Upper lobe of left lung (tissue), 4 donors: ENCODE results near the gene SCGB1C2.

ENCODE experiments used
- CTCF ChIP-seq, 6 experiments: fragments of 450-650 bp in 4 of 6; fragments of 200-600 bp in 2 of 6; sonication (generic) in 2 of 6; IDR thresholded peaks; one replicate each; pipeline ENCODE4 v1.5.1; 2016 to 2019; ENCODE audit warnings: antibody characterized with exemption in 6 of 6
- EP300 ChIP-seq, 4 donors: sonication (generic); formaldehyde crosslinking; IDR thresholded peaks; one replicate each; pipeline ENCODE4 v1.5.1; 2017; ENCODE audit warnings: antibody characterized with exemption in 4 of 4, control low read depth in 2 of 4
- POLR2A ChIP-seq, 4 donors: fragments of 450-650 bp; IDR thresholded peaks; one replicate each; pipeline ENCODE4 v1.5.1; 2016 to 2017; ENCODE audit warnings: antibody characterized with exemption in 4 of 4, mild to moderate bottlenecking in 2 of 4
- POLR2AphosphoS5 ChIP-seq, 2 donors: sonication (generic); formaldehyde crosslinking; IDR thresholded peaks; one replicate each; pipeline ENCODE4 v1.5.1; 2017; ENCODE audit warnings: antibody characterized with exemption in 2 of 2

- TF ChIP-seq CTCF (IDR thresholded peaks at IDR 0.05) = no peak
- no peak for TF ChIP-seq POLR2A (IDR thresholded peaks at IDR 0.05)
- no peak for TF ChIP-seq EP300 (IDR thresholded peaks at IDR 0.05)
- no peak for TF ChIP-seq POLR2AphosphoS5 (IDR thresholded peaks at IDR 0.05)
These were observed 36.0 kb downstream of the SCGB1C2 start for GRCh38 chr17:173166-173911.
